Inflammatory macrophage (primary cell): ENCODE data around the gene ACOT11.

Experiments
- DNase-seq, 2 donors: peaks; one replicate each; pipeline ENCODE4 v3.0.0-alpha.2; 2020 to 2022

The ACOT11 gene

GRCh38 chr1:54585181-54586066 lies 37.4 kb downstream of the ACOT11 start:
- DNase-seq, result no peak

GRCh38 chr1:54588377-54588776 lies 40.3 kb downstream of the ACOT11 start:
- no peak for DNase-seq

GRCh38 chr1:54591127-54591756 lies 43.2 kb downstream of the ACOT11 start:
- DNase-seq, result no peak

GRCh38 chr1:54593571-54594160 lies 45.6 kb downstream of the ACOT11 start:
- no peak for DNase-seq

- no peak for DNase-seq
These were observed 46.4 kb downstream of the ACOT11 start for GRCh38 chr1:54594463-54594862.

- no peak for DNase-seq
These were observed 48.0 kb downstream of the ACOT11 start for GRCh38 chr1:54595956-54596498.

- DNase-seq, result no peak
These were observed 48.7 kb downstream of the ACOT11 start for GRCh38 chr1:54596756-54597155.

- DNase-seq, result no peak
These were observed 49.5 kb downstream of the ACOT11 start for GRCh38 chr1:54597455-54598030.

GRCh38 chr1:54599211-54599823 lies 51.3 kb downstream of the ACOT11 start:
- no peak for DNase-seq

- no peak for DNase-seq
These were observed 53.1 kb downstream of the ACOT11 start for GRCh38 chr1:54600947-54601721.

- no peak for DNase-seq
These were observed 53.7 kb downstream of the ACOT11 start for GRCh38 chr1:54601730-54602129.

- DNase-seq, result no peak
These were observed 54.5 kb downstream of the ACOT11 start for GRCh38 chr1:54602554-54602953.

- no peak for DNase-seq
These were observed 55.2 kb downstream of the ACOT11 start for GRCh38 chr1:54603241-54603640.

GRCh38 chr1:54604051-54604450 lies 56.0 kb downstream of the ACOT11 start:
- no peak for DNase-seq

- DNase-seq, result no peak
These were observed 56.7 kb downstream of the ACOT11 start for GRCh38 chr1:54604572-54605370.

GRCh38 chr1:54606096-54606989 lies 58.3 kb downstream of the ACOT11 start:
- no peak for DNase-seq

- DNase-seq, result no peak
These were observed 58.9 kb downstream of the ACOT11 start for GRCh38 chr1:54606990-54607325.

- DNase-seq, result no peak
These were observed 60.0 kb downstream of the ACOT11 start for GRCh38 chr1:54607821-54608565.

GRCh38 chr1:54608566-54609230 lies 60.7 kb downstream of the ACOT11 start:
- DNase-seq, result no peak
